K562 (cell line): Measurements from ENCODE around the gene ROR2. TPM values are rescaled to one million over a fixed set of nuclear protein-coding genes. Genes with fewer than 3 reads are reported as not detected.

Experiments
- ATAC-seq: fragments of 200-7000 bp; cut with Tn5 transposase; 3 replicates; pipeline ENCODE4 v1.9.1; 2020; ENCODE audit warnings: moderate library complexity
- BruUV-seq: library from RNA; stranded (reverse); fragments of 400-500 nt; replicated peaks from 2 replicates; lab custom pipeline; 2021; lab: Mats Ljungman, UMichigan
- CTCF ChIA-PET: fragments of 300-600 bp; formaldehyde crosslinking; extraction: SDS; loops from one replicate; lab custom pipeline; 2021; ENCODE audit warnings: low intra/inter-chr PET ratio; lab: Yijun Ruan, JAX
- POLR2A ChIA-PET: fragments of 300-600, 350-650 bp; sonication (Branson Sonifier 250); formaldehyde crosslinking; extraction: SDS; loops from one replicate; lab custom pipeline; 2021; ENCODE audit warnings: antibody characterized with exemption, inconsistent platforms; lab: Yijun Ruan, JAX
- DNase-seq, 4 experiments: peaks; one replicate each; pipeline versions ENCODE4 v3.0.0 to v3.0.0-alpha.2; 2011 to 2018; ENCODE audit warnings: low spot score in 3 of 4, mixed read lengths in 3 of 4; ENCODE audit errors: extremely low read depth in 1 of 4
- FAIRE-seq: peaks from 2 replicates; lab custom pipeline; 2011; peaks lifted over from hg19 to GRCh38; lab: Jason Lieb, UNC
- H2AFZ ChIP-seq: 2 replicates; pipeline ENCODE4 v1.6.0; 2011; ENCODE audit warnings: low read depth, low read length, control low read depth, inconsistent platforms
- H3K27ac ChIP-seq: fragments of 200-600 bp; 3 replicates; pipeline ENCODE4 v1.8.0; 2011; ENCODE audit warnings: low read depth, mild to moderate bottlenecking, control low read depth, inconsistent platforms, low read length, moderate library complexity, mixed read lengths; ENCODE audit errors: extremely low read depth
- H3K27me3 ChIP-seq, 2 experiments: fragments of 300-600 bp in 1 of 2; 2 replicates in 1 of 2; 3 replicates in 1 of 2; pipeline versions ENCODE4 v1.6.0 to v1.8.0; 2011; ENCODE audit warnings: inconsistent platforms in 2 of 2, low read length in 2 of 2, mild to moderate bottlenecking in 1 of 2, mixed read lengths in 1 of 2, moderate library complexity in 1 of 2; ENCODE audit not compliant: control insufficient read depth in 2 of 2, insufficient read depth in 2 of 2
- H3K36me3 ChIP-seq: fragments of 300-600 bp; 3 replicates; pipeline ENCODE4 v1.8.0; 2011; ENCODE audit warnings: mild to moderate bottlenecking, low read length, inconsistent platforms; ENCODE audit not compliant: control insufficient read depth, insufficient read depth
- H3K4me1 ChIP-seq, 2 experiments: fragments of 200-600 bp in 1 of 2; replicated peaks in 1 of 2; 2 replicates in 1 of 2; 3 replicates in 1 of 2; pipeline versions ENCODE4 v1.5.1 to v1.8.0; 2011; ENCODE audit warnings: inconsistent platforms in 2 of 2, low read length in 2 of 2, mild to moderate bottlenecking in 1 of 2, mixed read lengths in 1 of 2, moderate library complexity in 1 of 2; ENCODE audit not compliant: control insufficient read depth in 2 of 2, insufficient read depth in 2 of 2
- H3K4me2 ChIP-seq: 2 replicates; pipeline ENCODE4 v1.6.1; 2011; ENCODE audit warnings: low read length, control low read depth, inconsistent platforms, mixed read lengths; ENCODE audit not compliant: insufficient read depth
- H3K4me3 ChIP-seq: fragments of 200-600 bp; sonication (generic), shearing (Covaris generic); 2 replicates; pipeline ENCODE4 v1.5.1; 2016; ENCODE audit warnings: control low read depth, inconsistent platforms
- H3K79me2 ChIP-seq: fragments of 200-600 bp; 3 replicates; pipeline ENCODE4 v1.8.0; 2011; ENCODE audit warnings: low read length, inconsistent platforms; ENCODE audit not compliant: control insufficient read depth, insufficient read depth
- H3K9ac ChIP-seq, 2 experiments: 2 replicates each; pipeline versions ENCODE4 v1.6.0 to v1.6.1; 2011; ENCODE audit warnings: low read depth in 2 of 2, low read length in 2 of 2, control low read depth in 1 of 2, inconsistent platforms in 1 of 2, mild to moderate bottlenecking in 1 of 2, mixed read lengths in 1 of 2; ENCODE audit not compliant: insufficient read depth in 1 of 2
- H3K9me1 ChIP-seq: one replicate; pipeline ENCODE4 v1.6.0; 2011; ENCODE audit warnings: inconsistent platforms, mild to moderate bottlenecking, low read length, moderate library complexity; ENCODE audit not compliant: control insufficient read depth, insufficient read depth
- H3K9me3 ChIP-seq: replicated peaks from 2 replicates; pipeline ENCODE4 v1.5.1; 2011; ENCODE audit warnings: low read depth, low read length, inconsistent platforms; ENCODE audit not compliant: control insufficient read depth, insufficient read depth
- H4K20me1 ChIP-seq: replicated peaks from 2 replicates; pipeline ENCODE4 v1.6.1; 2011; ENCODE audit warnings: low read length, inconsistent platforms, mixed read lengths; ENCODE audit not compliant: control insufficient read depth, insufficient read depth
- BCOR ChIP-seq: fragments of 450-650 bp; IDR thresholded peaks from 2 replicates; pipeline ENCODE4 v1.6.1; 2016
- ELF2 ChIP-seq: fragments of 250-450 bp; sonication (Bioruptor Pico); IDR thresholded peaks from 2 replicates; pipeline ENCODE4 v1.5.0; 2021; ENCODE audit warnings: mild to moderate bottlenecking
- FOXK2 ChIP-seq, 2 experiments: fragments of 450-650 bp; IDR thresholded peaks in 1 of 2; conservative IDR thresholded peaks in 1 of 2; 2 replicates each; pipeline ENCODE4 v1.6.1; 2016; ENCODE audit warnings: low read depth in 2 of 2, mild to moderate bottlenecking in 1 of 2
- RBM25 ChIP-seq: fragments of 200-400 bp; formaldehyde crosslinking; IDR thresholded peaks from 2 replicates; pipeline ENCODE4 v1.6.1; 2018; ENCODE audit warnings: low read length, low read depth, moderate library complexity; ENCODE audit not compliant: severe bottlenecking
- TCF3 ChIP-seq: sonication (generic); formaldehyde crosslinking; IDR thresholded peaks from 2 replicates; pipeline ENCODE4 v1.4.0; 2020; ENCODE audit warnings: mild to moderate bottlenecking, missing genetic modification reagents
- TOE1 ChIP-seq, 2 experiments: fragments of 450-650 bp in 1 of 2; sonication (generic) in 1 of 2; formaldehyde crosslinking in 1 of 2; IDR thresholded peaks; 2 replicates each; pipeline versions ENCODE4 v1.7.1 to v1.8.0; 2016 to 2022; ENCODE audit warnings: borderline replicate concordance in 2 of 2, mild to moderate bottlenecking in 2 of 2, antibody characterized with exemption in 1 of 2, inconsistent platforms in 1 of 2, low read depth in 1 of 2, missing genetic modification reagents in 1 of 2, moderate library complexity in 1 of 2
- ZNF121 ChIP-seq: sonication (generic); formaldehyde crosslinking; conservative IDR thresholded peaks from 2 replicates; pipeline ENCODE4 v1.8.0; 2022; ENCODE audit warnings: missing genetic modification reagents
- WGBS: fragments of 100-300 bp; shearing (Covaris generic); methylation state at CpG from one replicate; pipeline ENCODE4 v1.1.6; 2016; ENCODE audit warnings: low coverage, mixed read lengths; ENCODE audit not compliant: insufficient coverage; ENCODE audit errors: missing lambda C conversion rate; 5-methylcytosine and 5-hydroxymethylcytosine counted together
- in situ Hi-C: fragments of 300-500 bp; cut with MboI; formaldehyde crosslinking; loops from 4 replicates; pipeline ENCODE4 v1.15.0; 2018; ENCODE audit warnings: inconsistent platforms, mixed read lengths
- intact Hi-C: fragments of 100-400 bp; cut with micrococcal nuclease; formaldehyde crosslinking; loops from 2 replicates; pipeline ENCODE4 v1.14.2; 2022
- polyA plus RNA-seq, 8 experiments: library from polyadenylated mRNA; depleted of rRNA in 4 of 8; stranded (reverse) in 5 of 8; unstranded in 3 of 8; fragments of >200 nt; fragmentation: Nextera tagmentation in 2 of 8; fragmentation: Illumina TruSeq in 1 of 8; extraction: Ambion mirVana in 2 of 8; extraction: Trizol in 1 of 8; gene quantifications; 2 replicates each; pipeline versions ENCODE4 v1.2.1 to v1.2.3, GENCODE V29; 2011 to 2014; ENCODE audit warnings: inconsistent platforms in 1 of 8, missing spikeins in 1 of 8
- total RNA-seq, 7 experiments: library from RNA; depleted of rRNA in 6 of 7; stranded (reverse); fragments of >200 nt in 6 of 7; fragmentation: Illumina TruSeq in 2 of 7; extraction: Trizol in 2 of 7; gene quantifications; 2 replicates each; pipeline versions ENCODE4 v1.2.1 to v1.2.3, GENCODE V29; 2011 to 2021; ENCODE audit warnings: low replicate concordance in 1 of 7

ROR2 gene
- total and polyA plus RNA-seq, 9 of the 15 experiments (the other 6 are each of a cell fraction or from before 2014, with no cell fraction given): 5.6 to 33.8 (median 15.3) TPM

- Histone ChIP-seq H3K9ac (no peak overlapping the region), H3K4me2 (no peak overlapping the region), H3K9me3 (no peaks in the 10 kb centered on the region), H3K79me2 (peaks cover 80% of the 10 kb centered on the region), H3K27ac (no peak overlapping the region), H3K36me3 (peaks cover 13% of the 10 kb centered on the region; the same call in 2 of the 3 replicates), H3K4me3 (no peak overlapping the region), H3K9me1 (no peaks in the 10 kb centered on the region), H3K27me3 (no peaks in the 10 kb centered on the region), H4K20me1 (0 out of 2 replicates have a peak, but pooled peaks cover under 1% of the 10 kb centered on the region), H2AFZ (no peak overlapping the region), H3K4me1 (peaks cover 34 to 41% of the 10 kb centered on the region in 2 experiments)
- no peak for FAIRE-seq
- ATAC-seq: no peak
- DNase-seq: no peak
- 0% methylated on average over 1 of the region's 1 CpG for WGBS
- in situ Hi-C loops (no loop called here), intact Hi-C loops (no loop called here)
- TF ChIP-seq ZNF121 (CRISPR knock-in tag): no peak
- TF ChIP-seq ELF2 (CRISPR knock-in tag): no peak
- no peak for TF ChIP-seq FOXK2 (conservative IDR thresholded peaks at IDR 0.05 in 1 of 2, IDR thresholded peaks at IDR 0.05 in 1 of 2; ENCODE audit: low read depth in 2 of 2)
- no peak for TF ChIP-seq TCF3 (CRISPR knock-in tag)
- BruUV-seq: no TSS peak
- CTCF ChIA-PET: no interaction called here
- POLR2A ChIA-PET: interaction anchor here (0.6 to 1.2 kb wide), 3 partner anchors 8 to 149 kb away, joined by 3 read pairs; no protein-coding TSS in a partner anchor
These were observed 55.5 kb downstream of the ROR2 start for GRCh38 chr9:91894536-91894935.

GRCh38 chr9:91894023-91894422, 56.0 kb downstream of the ROR2 start:
- 40% methylated on average over 4 of the region's 4 CpGs for WGBS

More at GRCh38 chr9:91894023-91894422, 56.0 kb downstream of the ROR2 start:
- CTCF ChIA-PET: no interaction called here
- Histone ChIP-seq H3K36me3 (peaks cover 13% of the 10 kb centered on the region; the same call in 2 of the 3 replicates), H3K4me3 (no peak overlapping the region), H3K9me1 (no peaks in the 10 kb centered on the region), H3K27ac (no peak overlapping the region), H3K9ac (peak overlapping the region in 1 of 2 experiments; percentile 68; a peak in 1 of 4 replicates), H3K4me1 (peaks cover 33 to 36% of the 10 kb centered on the region in 2 experiments), H3K4me2 (no peak overlapping the region), H2AFZ (no peak overlapping the region), H3K9me3 (no peaks in the 10 kb centered on the region), H3K79me2 (peaks cover 80% of the 10 kb centered on the region), H3K27me3 (no peaks in the 10 kb centered on the region), H4K20me1 (peaks cover 4% of the 10 kb centered on the region; the same call in 1 of the 2 replicates)
- intact Hi-C loops (no loop called here), in situ Hi-C loops (no loop called here)
- DNase-seq (no peak), ATAC-seq (no peak), FAIRE-seq (no peak)
- TF ChIP-seq TOE1 (IDR thresholded peaks at IDR 0.05; ENCODE audit: borderline replicate concordance): no peak
- no peak for TF ChIP-seq TOE1 (CRISPR knock-in tag; IDR thresholded peaks at IDR 0.05; ENCODE audit: borderline replicate concordance, low read depth)
- peak; percentile 55 for TF ChIP-seq RBM25
- TF ChIP-seq BCOR: peak; percentile 69
- POLR2A ChIA-PET: interaction anchor here (0.6 to 1.2 kb wide), 3 partner anchors 8 to 155 kb away, joined by 3 read pairs; no protein-coding TSS in a partner anchor
- BruUV-seq: no TSS peak
